ENCODE results near the gene SLC30A2. TPM values are rescaled to one million over a fixed set of nuclear protein-coding genes. Genes with fewer than 3 reads are reported as not detected.
"Not testable (repeated sequence)": the region's sequence is repeated elsewhere in the genome, so short reads cannot be mapped to it uniquely, and the experiment has no call there.

The SLC30A2 gene, protein sequence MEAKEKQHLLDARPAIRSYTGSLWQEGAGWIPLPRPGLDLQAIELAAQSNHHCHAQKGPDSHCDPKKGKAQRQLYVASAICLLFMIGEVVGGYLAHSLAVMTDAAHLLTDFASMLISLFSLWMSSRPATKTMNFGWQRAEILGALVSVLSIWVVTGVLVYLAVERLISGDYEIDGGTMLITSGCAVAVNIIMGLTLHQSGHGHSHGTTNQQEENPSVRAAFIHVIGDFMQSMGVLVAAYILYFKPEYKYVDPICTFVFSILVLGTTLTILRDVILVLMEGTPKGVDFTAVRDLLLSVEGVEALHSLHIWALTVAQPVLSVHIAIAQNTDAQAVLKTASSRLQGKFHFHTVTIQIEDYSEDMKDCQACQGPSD
- total RNA-seq: not detected

DNA sequence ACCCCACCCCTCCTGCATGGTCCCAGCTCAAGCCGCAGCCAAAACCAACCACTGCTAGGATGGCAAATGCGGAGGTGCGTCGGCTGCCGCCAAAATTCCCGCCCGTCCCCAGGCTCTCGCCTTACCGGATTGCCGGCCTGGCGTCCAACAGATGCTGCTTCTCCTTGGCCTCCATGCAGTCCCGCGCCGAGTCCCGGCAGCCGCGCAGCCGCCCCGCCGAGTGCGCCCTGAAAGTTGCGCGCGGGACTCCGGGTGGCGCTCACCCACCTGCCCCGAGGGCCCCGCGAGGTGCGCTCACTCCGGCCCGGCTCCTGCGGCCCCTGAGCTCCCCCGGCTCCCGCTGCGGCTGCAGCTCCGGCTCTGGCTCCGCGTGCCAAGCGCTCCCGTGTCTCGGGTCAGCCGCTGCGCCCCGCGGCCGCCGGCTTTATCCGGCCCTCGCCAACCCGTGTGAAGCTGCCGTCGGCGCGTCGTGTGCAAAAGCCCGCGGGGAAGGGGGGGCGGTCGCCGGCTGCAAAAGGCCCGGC lies at the start of gene SLC30A2:
TSS of gene SLC30A2 (minus strand) at position 397 of the 524 bp plus-strand sequence. CDS start at position 175, 222 bp downstream.
- Mint-ChIP-seq H3K9me3 (ENCODE audit: low read depth) (no peaks in the 10 kb centered on the region), H3K27ac (no peak within 1 kb of the TSS), H3K36me3 (ENCODE audit: low read depth) (no peaks in the 10 kb centered on the region), H3K27me3 (peaks cover 48% of the 10 kb centered on the region), H3K4me1 (peaks cover 2% of the 10 kb centered on the region), H3K4me3 (no peak within 1 kb of the TSS)
- ATAC-seq: no peak
- peak; percentile 22 for DNase-seq
- intact Hi-C loops (cut with DNase I, micrococcal nuclease): no loop called here
- ChIA-PET CTCF (interaction anchor here (1.4 kb wide), 2 partner anchors 11 to 150 kb away, joined by 3 to 4 read pairs; no protein-coding TSS in a partner anchor), POLR2A (no interaction called here)

DNA sequence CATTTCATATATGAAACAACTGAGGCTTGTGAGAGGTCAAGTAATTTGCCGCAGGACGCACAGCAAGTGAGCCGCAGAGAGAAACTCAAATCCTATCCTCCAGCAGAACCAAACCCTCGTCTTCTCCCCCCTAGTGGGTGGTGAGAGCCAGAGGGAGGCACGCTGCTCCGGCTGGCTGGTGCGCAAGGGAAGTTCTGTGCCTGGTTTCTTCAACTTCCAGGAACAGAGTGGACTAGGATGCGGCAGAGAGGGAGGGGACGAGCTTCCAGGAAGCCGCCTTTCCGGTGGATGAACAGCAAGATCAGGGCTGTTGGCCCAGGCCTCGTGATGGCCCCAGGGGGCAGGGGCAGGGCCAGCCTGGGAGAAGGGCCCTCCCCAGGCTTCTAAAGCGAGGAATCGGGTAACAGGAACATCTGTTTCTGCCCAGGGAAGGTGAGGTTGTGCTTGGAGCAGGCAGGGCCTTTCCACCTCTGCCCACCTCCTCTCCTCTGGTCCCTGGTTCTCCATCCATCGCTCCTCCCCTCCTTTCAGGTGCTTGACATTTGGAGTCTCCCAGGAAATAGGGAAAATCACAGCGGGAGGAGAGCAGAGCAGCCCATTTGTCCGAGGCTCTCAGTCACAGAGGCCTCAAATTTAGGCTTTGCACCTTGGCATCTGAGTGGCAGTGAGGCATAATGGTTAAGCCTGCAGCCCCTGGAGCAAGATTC lies 48.9 kb upstream of the SLC30A2 start:
- peaks cover 13% of the 10 kb centered on the region for H3K27me3 Mint-ChIP-seq
- no peaks in the 10 kb centered on the region for H3K36me3 Mint-ChIP-seq (ENCODE audit: low read depth)
- no peak overlapping the region for H3K27ac Mint-ChIP-seq
- no peak for ATAC-seq
- ChIA-PET CTCF (interaction anchor here (0.6 kb wide), 1 partner anchor 26 kb away, joined by 3 read pairs; no protein-coding TSS in a partner anchor), POLR2A (no interaction called here)
- no peak for DNase-seq
- H3K9me3 Mint-ChIP-seq (ENCODE audit: low read depth): no peaks in the 10 kb centered on the region
- peaks cover 4% of the 10 kb centered on the region for H3K4me1 Mint-ChIP-seq
- H3K4me3 Mint-ChIP-seq: no peak overlapping the region
- intact Hi-C loops (cut with DNase I, micrococcal nuclease): no loop called here

DNA sequence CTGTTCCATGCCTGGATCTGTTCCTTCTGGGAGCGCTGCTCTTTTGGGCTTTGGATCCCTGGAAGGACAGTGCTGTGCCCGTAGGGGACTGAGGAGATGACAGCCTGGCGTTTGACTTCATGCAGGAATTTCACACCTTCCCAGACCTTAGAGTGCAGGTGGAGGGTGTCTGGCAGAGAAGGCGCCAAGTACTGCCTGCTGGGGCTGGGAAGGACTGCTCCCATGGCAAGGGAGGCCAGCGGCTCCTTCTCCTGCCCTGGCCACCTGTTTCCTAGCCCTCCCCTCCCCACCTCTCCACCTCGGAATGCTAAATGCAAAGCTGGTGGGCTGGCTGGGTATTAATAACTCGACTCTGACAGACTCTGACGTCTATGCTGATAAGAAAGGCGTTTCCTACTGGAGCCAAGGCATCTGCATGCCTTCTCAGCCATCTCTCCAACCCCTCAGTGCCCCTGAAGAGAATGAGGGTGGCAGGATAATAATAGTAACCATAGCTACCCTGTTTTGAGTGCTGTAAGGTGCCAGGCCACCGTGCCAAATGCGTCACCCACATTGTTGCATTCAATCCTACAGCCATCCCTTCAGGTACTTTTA lies 48.3 kb upstream of the SLC30A2 start:
- Mint-ChIP-seq H3K27ac (no peak overlapping the region), H3K27me3 (peaks cover 14% of the 10 kb centered on the region), H3K4me3 (no peak overlapping the region), H3K4me1 (peaks cover 4% of the 10 kb centered on the region), H3K9me3 (ENCODE audit: low read depth) (no peaks in the 10 kb centered on the region), H3K36me3 (ENCODE audit: low read depth) (no peaks in the 10 kb centered on the region)
- ATAC-seq (no peak), DNase-seq (no peak)
- intact Hi-C loops (cut with DNase I, micrococcal nuclease): no loop called here
- ChIA-PET POLR2A (no interaction called here), CTCF (interaction anchor here (0.6 kb wide), 1 partner anchor 26 kb away, joined by 3 read pairs; no protein-coding TSS in a partner anchor)

DNA sequence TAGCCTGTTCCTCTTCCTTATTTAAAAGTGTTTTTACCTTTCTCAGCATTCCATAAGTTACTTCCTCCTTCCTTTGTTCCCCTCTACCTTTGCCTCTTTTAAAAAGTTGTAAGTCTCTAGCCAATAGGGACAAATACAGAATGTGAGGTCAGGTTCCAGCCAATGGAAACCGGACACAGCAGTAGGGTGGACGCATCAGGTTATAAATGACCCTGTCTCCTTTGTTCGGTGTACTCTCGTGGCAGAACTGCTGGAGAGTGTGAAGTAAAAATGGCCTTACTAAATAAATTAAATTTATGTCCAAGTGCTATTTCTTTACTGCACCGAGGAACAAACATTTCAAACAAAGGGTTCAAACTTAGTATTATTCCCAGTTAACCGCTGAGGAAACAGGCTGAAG lies 47.7 kb upstream of the SLC30A2 start:
- H3K4me1 Mint-ChIP-seq; H3K4me3 Mint-ChIP-seq; H3K9me3 Mint-ChIP-seq (ENCODE audit: low read depth); intact Hi-C loops (cut with DNase I, micrococcal nuclease); CTCF ChIA-PET; DNase-seq; H3K36me3 Mint-ChIP-seq (ENCODE audit: low read depth); POLR2A ChIA-PET; ATAC-seq; H3K27ac Mint-ChIP-seq: not testable (repeated sequence)
- H3K27me3 Mint-ChIP-seq: peaks cover 17% of the 10 kb centered on the region

DNA sequence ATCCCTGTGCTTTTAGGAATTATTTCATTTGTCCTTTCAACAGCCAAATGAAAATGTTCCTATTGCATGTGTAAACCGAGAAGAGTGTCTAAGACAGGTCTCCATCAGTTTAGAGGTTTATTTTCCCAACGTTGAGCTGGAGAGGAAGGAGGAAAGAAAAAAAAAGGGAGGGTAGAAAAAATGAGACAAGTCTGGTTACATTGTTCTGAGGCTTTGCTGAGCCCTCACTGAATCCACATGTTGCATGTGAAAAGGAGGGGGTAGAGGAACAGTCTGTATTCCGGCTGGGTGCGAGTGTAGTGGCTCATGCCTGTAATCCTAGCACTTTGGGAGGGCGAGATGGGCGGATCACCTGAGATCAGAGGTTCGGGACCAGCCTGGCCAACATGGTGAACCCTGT lies 46.5 kb upstream of the SLC30A2 start:
- CTCF ChIA-PET: no interaction called here
- no peak for ATAC-seq
- POLR2A ChIA-PET: no interaction called here
- H3K27me3 Mint-ChIP-seq: peaks cover 17% of the 10 kb centered on the region
- H3K36me3 Mint-ChIP-seq (ENCODE audit: low read depth): no peaks in the 10 kb centered on the region
- no peaks in the 10 kb centered on the region for H3K9me3 Mint-ChIP-seq (ENCODE audit: low read depth)
- H3K4me1 Mint-ChIP-seq: no peaks in the 10 kb centered on the region
- intact Hi-C loops (cut with DNase I, micrococcal nuclease): no loop called here
- no peak for DNase-seq
- no peak overlapping the region for H3K27ac Mint-ChIP-seq
- H3K4me3 Mint-ChIP-seq: no peak overlapping the region

DNA sequence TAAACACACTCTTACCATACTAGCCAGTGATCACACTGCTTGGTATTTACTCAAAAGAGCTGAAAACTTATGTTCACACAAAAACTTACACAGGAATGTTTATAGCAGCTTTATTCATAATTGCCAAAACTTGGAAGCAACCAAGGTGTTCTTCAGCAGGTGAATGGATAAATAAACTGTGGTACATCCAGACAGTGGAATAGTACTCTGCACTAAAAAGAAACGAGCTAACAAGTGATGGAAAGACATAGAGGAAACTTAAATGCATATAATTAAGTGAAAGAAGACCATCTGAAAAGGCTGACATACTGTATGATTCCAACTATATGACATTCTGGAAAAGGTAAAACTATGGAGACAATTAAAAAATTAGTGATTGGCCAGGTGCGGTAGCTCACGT lies 45.0 kb upstream of the SLC30A2 start:
- H3K4me1 Mint-ChIP-seq: no peaks in the 10 kb centered on the region
- no peak for DNase-seq
- H3K27ac Mint-ChIP-seq: no peak overlapping the region
- CTCF ChIA-PET: interaction anchor here (1.2 to 1.8 kb wide), 2 partner anchors 11 to 304 kb away, joined by 3 to 9 read pairs; no protein-coding TSS in a partner anchor
- H3K9me3 Mint-ChIP-seq (ENCODE audit: low read depth): no peaks in the 10 kb centered on the region
- no peaks in the 10 kb centered on the region for H3K36me3 Mint-ChIP-seq (ENCODE audit: low read depth)
- intact Hi-C loops (cut with DNase I, micrococcal nuclease): no loop called here
- POLR2A ChIA-PET: no interaction called here
- peaks cover 21% of the 10 kb centered on the region for H3K27me3 Mint-ChIP-seq
- no peak for ATAC-seq
- no peak overlapping the region for H3K4me3 Mint-ChIP-seq

DNA sequence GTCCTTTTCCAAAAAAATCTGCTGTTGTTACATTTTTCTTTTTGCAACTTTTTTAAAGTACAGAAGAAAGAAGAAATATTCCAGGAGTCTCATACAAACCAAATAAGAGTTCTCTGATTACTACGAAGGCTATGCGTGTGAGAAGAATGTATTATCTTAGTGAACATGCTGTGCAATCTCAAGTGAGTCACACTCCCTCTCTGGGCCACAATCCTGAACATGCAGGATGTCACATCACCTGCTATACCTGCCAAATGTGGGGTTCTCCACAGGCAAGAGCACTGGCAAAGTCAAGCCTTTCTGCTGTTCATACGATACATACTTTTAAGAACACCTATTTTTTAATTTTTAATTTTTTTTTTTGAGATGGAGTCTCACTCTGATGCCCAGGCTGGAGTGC lies 43.2 kb upstream of the SLC30A2 start:
- Mint-ChIP-seq H3K27me3 (peaks cover 30% of the 10 kb centered on the region), H3K27ac (no peak overlapping the region), H3K4me1 (no peaks in the 10 kb centered on the region), H3K9me3 (ENCODE audit: low read depth) (no peaks in the 10 kb centered on the region), H3K36me3 (ENCODE audit: low read depth) (no peaks in the 10 kb centered on the region), H3K4me3 (no peak overlapping the region)
- ChIA-PET POLR2A (no interaction called here), CTCF (no interaction called here)
- ATAC-seq (no peak), DNase-seq (no peak)
- intact Hi-C loops (cut with DNase I, micrococcal nuclease): no loop called here

DNA sequence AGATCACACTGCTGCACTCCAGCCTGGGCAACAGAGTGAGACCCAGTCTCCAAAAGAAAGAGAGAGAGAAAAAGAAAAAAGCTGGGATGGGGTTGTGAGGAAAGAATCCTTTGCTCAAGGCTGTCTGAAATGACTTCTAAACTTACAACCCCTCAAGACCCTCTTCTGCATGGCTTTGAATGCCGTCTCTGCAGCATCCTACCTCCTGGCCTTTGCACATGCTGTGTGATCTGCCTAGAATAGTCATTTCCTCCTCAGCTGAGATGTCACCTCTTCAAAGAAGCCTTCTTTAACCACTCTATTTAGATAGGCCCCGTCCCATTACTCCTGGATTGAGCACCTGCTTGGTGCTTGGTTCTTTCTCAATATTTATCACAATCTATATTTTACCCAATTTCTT lies 38.9 kb upstream of the SLC30A2 start:
- Mint-ChIP-seq H3K27ac (no peak overlapping the region), H3K27me3 (peaks cover 19% of the 10 kb centered on the region), H3K4me1 (no peaks in the 10 kb centered on the region), H3K4me3 (no peak overlapping the region), H3K9me3 (ENCODE audit: low read depth) (no peaks in the 10 kb centered on the region), H3K36me3 (ENCODE audit: low read depth) (no peaks in the 10 kb centered on the region)
- intact Hi-C loops (cut with DNase I, micrococcal nuclease): no loop called here
- POLR2A ChIA-PET: no interaction called here
- no peak for ATAC-seq
- CTCF ChIA-PET: interaction anchor here (1.9 kb wide), 1 partner anchor 60 kb away, joined by 6 read pairs; no protein-coding TSS in a partner anchor
- DNase-seq: no peak

DNA sequence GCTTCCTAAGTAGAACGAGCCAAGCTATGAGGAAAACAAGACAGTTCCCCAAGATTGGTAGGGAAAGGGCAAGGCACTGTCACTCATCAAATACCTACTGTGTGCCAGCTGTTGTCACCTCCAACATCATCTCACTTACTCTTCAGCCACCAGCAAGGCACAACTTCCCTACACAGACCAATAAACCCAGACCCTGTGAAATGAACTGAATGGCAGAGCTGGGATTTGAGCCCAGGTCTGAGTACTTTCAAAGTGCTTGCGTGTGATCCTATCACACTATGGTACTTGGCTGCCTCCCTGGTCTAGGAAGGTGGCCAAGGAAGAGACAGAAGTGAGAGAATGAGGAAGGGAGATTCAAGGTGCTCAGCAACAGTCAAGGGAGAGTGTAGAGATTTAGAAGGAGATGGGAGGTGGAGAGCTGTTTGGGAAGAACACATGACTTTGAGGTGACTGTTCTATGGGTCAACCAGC lies 38.2 kb upstream of the SLC30A2 start:
- intact Hi-C loops (cut with DNase I, micrococcal nuclease): no loop called here
- Mint-ChIP-seq H3K9me3 (ENCODE audit: low read depth) (no peaks in the 10 kb centered on the region), H3K4me3 (no peak overlapping the region), H3K27me3 (peaks cover 17% of the 10 kb centered on the region), H3K36me3 (ENCODE audit: low read depth) (no peaks in the 10 kb centered on the region), H3K27ac (no peak overlapping the region), H3K4me1 (no peaks in the 10 kb centered on the region)
- no peak for ATAC-seq
- CTCF ChIA-PET: interaction anchor here (1.1 to 1.9 kb wide), 4 partner anchors 21 to 333 kb away, joined by 3 to 6 read pairs (median 4); no protein-coding TSS in a partner anchor
- POLR2A ChIA-PET: interaction anchor here (0.6 kb wide), 1 partner anchor 189 kb away, joined by 6 read pairs; no protein-coding TSS in a partner anchor
- DNase-seq: no peak

DNA sequence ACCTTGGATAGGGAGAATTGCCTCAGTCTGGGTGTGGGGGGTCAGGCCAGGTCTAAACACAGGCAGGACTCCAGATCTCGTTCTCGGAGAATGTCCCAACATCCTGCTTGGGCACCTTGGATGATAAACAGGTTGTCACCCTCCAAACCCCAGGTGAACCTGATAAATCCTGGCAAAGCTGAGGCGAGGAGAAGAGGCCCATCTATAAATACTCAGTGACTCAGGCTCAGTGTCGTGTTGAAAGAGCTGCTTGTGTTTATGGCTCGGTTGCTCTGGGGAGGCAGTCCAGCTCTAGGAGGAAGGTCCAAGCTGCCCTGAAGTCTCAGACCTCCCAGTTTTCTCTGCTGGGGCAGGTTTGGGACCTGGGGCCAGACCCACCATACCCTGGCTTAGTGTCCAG lies 37.3 kb upstream of the SLC30A2 start:
- ChIA-PET CTCF (interaction anchor here (1.1 to 1.9 kb wide), 3 partner anchors 22 to 334 kb away, joined by 4 to 6 read pairs (median 5); no protein-coding TSS in a partner anchor), POLR2A (no interaction called here)

DNA sequence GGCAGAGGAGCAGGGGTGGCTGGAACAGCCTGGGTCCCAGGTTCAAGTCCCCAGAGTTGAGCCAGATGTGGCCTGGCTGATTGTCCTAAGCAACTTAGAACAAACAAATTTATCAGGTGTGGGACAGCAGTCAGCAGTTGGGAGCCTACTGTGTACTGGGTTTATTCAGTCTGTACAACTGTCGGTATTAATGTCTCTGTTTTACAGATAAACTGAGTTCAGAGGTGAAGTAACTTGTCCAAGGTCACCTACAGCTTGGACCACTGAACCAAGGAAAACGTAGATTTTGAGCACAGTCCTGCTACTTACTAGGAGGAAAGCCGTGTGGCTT lies 36.1 kb upstream of the SLC30A2 start:
- ATAC-seq (no peak), DNase-seq (no peak)
- H3K4me3 Mint-ChIP-seq: no peak overlapping the region
- ChIA-PET POLR2A (no interaction called here), CTCF (interaction anchor here (0.6 kb wide), 1 partner anchor 225 kb away, joined by 3 read pairs; no protein-coding TSS in a partner anchor)
- peaks cover 19% of the 10 kb centered on the region for H3K27me3 Mint-ChIP-seq
- no peaks in the 10 kb centered on the region for H3K9me3 Mint-ChIP-seq (ENCODE audit: low read depth)
- H3K27ac Mint-ChIP-seq: no peak overlapping the region
- no peaks in the 10 kb centered on the region for H3K36me3 Mint-ChIP-seq (ENCODE audit: low read depth)
- H3K4me1 Mint-ChIP-seq: no peaks in the 10 kb centered on the region
- intact Hi-C loops (cut with DNase I, micrococcal nuclease): no loop called here

More for the DNA sequence above, 37.3 kb upstream of the SLC30A2 start:
- Mint-ChIP-seq H3K27ac (no peak overlapping the region), H3K4me1 (no peaks in the 10 kb centered on the region), H3K4me3 (no peak overlapping the region), H3K9me3 (ENCODE audit: low read depth) (no peaks in the 10 kb centered on the region), H3K36me3 (ENCODE audit: low read depth) (no peaks in the 10 kb centered on the region), H3K27me3 (peaks cover 17% of the 10 kb centered on the region)
- DNase-seq: no peak
- intact Hi-C loops (cut with DNase I, micrococcal nuclease): no loop called here
- ATAC-seq: no peak
